Globus pallidus (tissue), 1 donor: Measurements from ENCODE around the gene FAM180A.
"Not testable (repeated sequence)": the region's sequence is repeated elsewhere in the genome, so short reads cannot be mapped to it uniquely, and the experiment has no call there.

Source experiments
- DNase-seq: peaks from one replicate; pipeline ENCODE4 v3.0.0-alpha.2; 2015; ENCODE audit warnings: low spot score

The FAM180A gene

GRCh38 chr7:135748770-135749169, at the start of gene FAM180A:
TSS of gene FAM180A (minus strand) at chr7:135748813. CDS start at chr7:135748580, 233 bp downstream.
- no peak for DNase-seq

GRCh38 chr7:135798095-135798494, 49.5 kb upstream of the FAM180A start:
- DNase-seq, result no peak

GRCh38 chr7:135795846-135796570, 47.4 kb upstream of the FAM180A start:
- DNase-seq, result no peak

GRCh38 chr7:135793841-135794240, 45.2 kb upstream of the FAM180A start:
- no peak for DNase-seq

- DNase-seq, result no peak
These were observed 44.3 kb upstream of the FAM180A start for GRCh38 chr7:135792866-135793265.

GRCh38 chr7:135792363-135792668, 43.7 kb upstream of the FAM180A start:
- no peak for DNase-seq

GRCh38 chr7:135791543-135792362, 43.1 kb upstream of the FAM180A start:
- DNase-seq, result no peak

- no peak for DNase-seq
These were observed 41.9 kb upstream of the FAM180A start for GRCh38 chr7:135790371-135790977.

- DNase-seq, result no peak
These were observed 41.3 kb upstream of the FAM180A start for GRCh38 chr7:135789956-135790355.

- DNase-seq, result no peak
These were observed 40.8 kb upstream of the FAM180A start for GRCh38 chr7:135789431-135789830.

GRCh38 chr7:135786911-135787310, 38.3 kb upstream of the FAM180A start:
- DNase-seq, result no peak

GRCh38 chr7:135785065-135785464, 36.5 kb upstream of the FAM180A start:
- no peak for DNase-seq

GRCh38 chr7:135784013-135784412, 35.4 kb upstream of the FAM180A start:
- DNase-seq, result no peak

- no peak for DNase-seq
These were observed 34.2 kb upstream of the FAM180A start for GRCh38 chr7:135782801-135783200.

GRCh38 chr7:135782377-135782776, 33.8 kb upstream of the FAM180A start:
- no peak for DNase-seq

- no peak for DNase-seq
These were observed 29.2 kb upstream of the FAM180A start for GRCh38 chr7:135777626-135778398.

- DNase-seq, result not testable (repeated sequence)
These were observed 27.3 kb upstream of the FAM180A start for GRCh38 chr7:135775915-135776314.

- DNase-seq, result no peak
These were observed 26.6 kb upstream of the FAM180A start for GRCh38 chr7:135775230-135775629.

GRCh38 chr7:135774284-135774683, 25.7 kb upstream of the FAM180A start:
- no peak for DNase-seq

- no peak for DNase-seq
These were observed 24.9 kb upstream of the FAM180A start for GRCh38 chr7:135773464-135773863.

GRCh38 chr7:135772639-135773222, 24.1 kb upstream of the FAM180A start:
- no peak for DNase-seq
